Tibial nerve (tissue), 4 donors: ENCODE measurements around the gene ZCCHC3.

Experiments used
- CTCF ChIP-seq, 5 experiments: fragments of 200-600 bp in 3 of 5; fragments of 450-650 bp in 2 of 5; sonication (generic) in 3 of 5; IDR thresholded peaks; one replicate each; pipeline ENCODE4 v1.5.1; 2016 to 2019; ENCODE audit warnings: antibody characterized with exemption in 5 of 5, mild to moderate bottlenecking in 3 of 5, moderate library complexity in 2 of 5
- EP300 ChIP-seq, 2 donors: sonication (generic); formaldehyde crosslinking; IDR thresholded peaks; one replicate each; pipeline ENCODE4 v1.6.1; 2017; ENCODE audit warnings: antibody characterized with exemption in 2 of 2, mild to moderate bottlenecking in 1 of 2
- POLR2A ChIP-seq, 2 donors: fragments of 450-650 bp; IDR thresholded peaks; one replicate each; pipeline ENCODE4 v1.6.1; 2017; ENCODE audit warnings: antibody characterized with exemption in 2 of 2, mild to moderate bottlenecking in 2 of 2, moderate library complexity in 2 of 2

- TF ChIP-seq POLR2A (IDR thresholded peaks at IDR 0.05) (no peak), CTCF (IDR thresholded peaks at IDR 0.05) (no peak), EP300 (IDR thresholded peaks at IDR 0.05) (no peak)
These were observed 19.9 kb upstream of the ZCCHC3 start for GRCh38 chr20:277496-277781.
